MM.1S (cell line): ENCODE data around the gene CD40.

ENCODE experiments used
- EZH2 ChIP-seq: fragments of 300-600 bp; sonication (generic); optimal IDR thresholded peaks from 2 replicates; pipeline ENCODE3; 2017; ENCODE audit warnings: low read depth, mild to moderate bottlenecking, antibody characterized with exemption, low read length, mixed read lengths
- EZH2phosphoT487 ChIP-seq: fragments of 300-600 bp; sonication (generic); IDR thresholded peaks from 2 replicates; pipeline ENCODE4 v1.6.1; 2018; ENCODE audit warnings: antibody characterized with exemption, low read length
- TF ChIP-seq, protein P1 (sequence below): fragments of 300-600 bp; sonication (generic); IDR thresholded peaks from 2 replicates; pipeline ENCODE4 v1.5.1; 2016; ENCODE audit warnings: antibody characterized with exemption, low read length, mixed read lengths

DNA sequence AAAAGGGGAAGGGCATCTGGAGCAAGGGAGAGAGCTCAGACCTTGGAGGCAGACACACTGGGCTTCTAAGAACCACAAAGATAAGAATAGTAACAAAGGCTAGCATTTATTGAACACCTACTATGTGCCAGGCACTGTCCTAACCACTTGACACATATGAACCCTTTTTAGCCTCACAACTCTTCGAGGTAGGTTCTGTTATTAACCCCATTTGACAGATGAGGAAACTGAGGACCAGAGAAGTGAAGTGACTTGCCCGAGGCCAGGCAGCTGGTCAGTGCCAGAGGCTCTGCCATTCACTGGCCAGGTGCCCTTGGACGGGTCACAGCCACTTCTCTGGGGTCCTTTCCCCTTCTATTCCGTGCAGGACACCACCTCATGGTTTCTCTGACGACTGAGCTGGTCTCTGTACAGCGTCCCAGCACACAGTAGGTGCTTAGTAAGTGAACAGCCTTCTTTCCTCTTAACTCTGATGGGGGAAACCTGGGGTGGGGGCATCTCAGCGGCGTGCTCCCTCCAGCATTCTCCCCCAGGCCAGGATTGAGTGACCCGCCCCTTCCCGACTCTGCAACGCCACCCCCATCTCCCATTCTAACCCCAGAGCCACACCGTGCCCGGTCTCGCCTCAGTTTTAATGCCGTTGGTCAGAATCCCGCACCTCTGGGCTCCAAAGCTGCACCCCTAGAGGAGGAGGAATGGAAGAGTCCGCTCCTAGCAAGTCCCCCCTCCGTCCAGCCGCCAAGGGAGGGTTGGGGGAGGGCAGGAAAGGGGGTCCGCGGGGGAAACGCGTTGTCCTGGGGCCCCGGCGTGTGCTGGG, 55.7 kb downstream of the CD40 start:
- TF ChIP-seq, protein P1, sequence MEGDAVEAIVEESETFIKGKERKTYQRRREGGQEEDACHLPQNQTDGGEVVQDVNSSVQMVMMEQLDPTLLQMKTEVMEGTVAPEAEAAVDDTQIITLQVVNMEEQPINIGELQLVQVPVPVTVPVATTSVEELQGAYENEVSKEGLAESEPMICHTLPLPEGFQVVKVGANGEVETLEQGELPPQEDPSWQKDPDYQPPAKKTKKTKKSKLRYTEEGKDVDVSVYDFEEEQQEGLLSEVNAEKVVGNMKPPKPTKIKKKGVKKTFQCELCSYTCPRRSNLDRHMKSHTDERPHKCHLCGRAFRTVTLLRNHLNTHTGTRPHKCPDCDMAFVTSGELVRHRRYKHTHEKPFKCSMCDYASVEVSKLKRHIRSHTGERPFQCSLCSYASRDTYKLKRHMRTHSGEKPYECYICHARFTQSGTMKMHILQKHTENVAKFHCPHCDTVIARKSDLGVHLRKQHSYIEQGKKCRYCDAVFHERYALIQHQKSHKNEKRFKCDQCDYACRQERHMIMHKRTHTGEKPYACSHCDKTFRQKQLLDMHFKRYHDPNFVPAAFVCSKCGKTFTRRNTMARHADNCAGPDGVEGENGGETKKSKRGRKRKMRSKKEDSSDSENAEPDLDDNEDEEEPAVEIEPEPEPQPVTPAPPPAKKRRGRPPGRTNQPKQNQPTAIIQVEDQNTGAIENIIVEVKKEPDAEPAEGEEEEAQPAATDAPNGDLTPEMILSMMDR = no peak
- TF ChIP-seq EZH2 (no peak), EZH2phosphoT487 (no peak)
